Right lobe of liver (tissue), 6 donors: ENCODE results near the gene SPATS2L. TPM values are rescaled to one million over a fixed set of nuclear protein-coding genes. Genes with fewer than 3 reads are reported as not detected.

Experiments
- ATAC-seq, 4 donors: fragments of 200-7000 bp; cut with Tn5 transposase; one replicate each; pipeline ENCODE4 v1.9.1; 2020; ENCODE audit warnings: mild to moderate bottlenecking in 4 of 4, moderate library complexity in 4 of 4
- DNase-seq, 3 donors: peaks; one replicate each; pipeline ENCODE4 v3.0.0-alpha.2; 2020
- H3K27ac ChIP-seq, 3 donors: fragments of 200-600 bp; one replicate each; pipeline ENCODE4 v1.8.0; 2022
- H3K27me3 ChIP-seq, 2 donors: fragments of 200-600 bp; one replicate each; pipeline ENCODE4 v1.8.0; 2022
- H3K36me3 ChIP-seq, 4 donors: fragments of 200-600 bp; sonication (generic) in 1 of 4; one replicate each; pipeline versions ENCODE4 v1.5.1 to v1.8.0; 2017 to 2022; ENCODE audit warnings: control low read depth in 1 of 4
- H3K4me1 ChIP-seq, 4 donors: fragments of 200-600 bp; sonication (generic) in 1 of 4; one replicate each; pipeline versions ENCODE4 v1.5.1 to v1.8.0; 2017 to 2022; ENCODE audit warnings: control low read depth in 1 of 4
- H3K4me3 ChIP-seq, 3 donors: fragments of 200-600 bp; one replicate each; pipeline ENCODE4 v1.8.0; 2022
- H3K9me3 ChIP-seq, 4 donors: fragments of 200-600 bp; sonication (generic) in 1 of 4; one replicate each; pipeline versions ENCODE4 v1.5.1 to v1.8.0; 2017 to 2022; ENCODE audit warnings: control low read depth in 1 of 4
- CTCF ChIP-seq, 4 donors: fragments of 200-600 bp in 3 of 4; fragments of 450-650 bp in 1 of 4; IDR thresholded peaks; one replicate each; pipeline versions ENCODE4 v1.5.1 to v1.8.0; 2016 to 2022; ENCODE audit warnings: antibody characterized with exemption in 4 of 4, mild to moderate bottlenecking in 2 of 4
- POLR2A ChIP-seq: fragments of 450-650 bp; IDR thresholded peaks from one replicate; pipeline ENCODE4 v1.6.1; 2017; ENCODE audit warnings: antibody characterized with exemption, mild to moderate bottlenecking
- WGBS: methylation state at CpG from one replicate; pipeline ENCODE4 v1.1.6; 2018; ENCODE audit warnings: low coverage, low lambda C conversion rate; ENCODE audit not compliant: insufficient coverage; ENCODE audit errors: missing lambda C conversion rate; 5-methylcytosine and 5-hydroxymethylcytosine counted together
- intact Hi-C, 2 donors: fragments of 100-400 bp; cut with DNase I; formaldehyde crosslinking; loops; one replicate each; pipeline versions ENCODE4 v1.11.2 to v1.14.1; 2022
- total RNA-seq, 6 experiments: library from RNA; depleted of rRNA in 2 of 6; stranded (reverse); fragments of >200 nt in 2 of 6; fragmentation: NEBNext Ultra II Directional in 3 of 6; extraction: Animal tissue kit (Norgen Biotek cat#: 25700) in 3 of 6; gene quantifications; one replicate each; pipeline versions ENCODE4 v1.1.0 to v1.2.4, GENCODE V29; 2016 to 2023
- donor health status: DM: no; HTN: yes; CAD: no.
- donor health status: DM: no; HTN: no; CAD: no.
- donor health status: DM: no; HTN: no; CAD: no.
- donor health status: DM: no; HTN: yes; CAD: no.
- donor health status: DM: no; HTN: yes; CAD: no.

The SPATS2L gene
- total RNA-seq, 6 experiments from 2014 or later = 60.7 to 109 (median 72.9) TPM

- H3K27ac ChIP-seq = no peak overlapping the region
- DNase-seq (no peak), ATAC-seq (no peak)
- no peak overlapping the region for H3K4me3 ChIP-seq
- WGBS = 69% methylated on average over 2 of the region's 2 CpGs
- no peak for TF ChIP-seq CTCF (IDR thresholded peaks at IDR 0.05)
- TF ChIP-seq POLR2A = no peak
- no peaks in the 10 kb centered on the region for H3K27me3 ChIP-seq
- H3K4me1 ChIP-seq = no peaks in the 10 kb centered on the region
- H3K36me3 ChIP-seq = no peaks in the 10 kb centered on the region
- no peaks in the 10 kb centered on the region for H3K9me3 ChIP-seq
- intact Hi-C loops = no loop called here
Measured at GRCh38 chr2:200359552-200359951, 53.1 kb downstream of the SPATS2L start.

GRCh38 chr2:200360364-200360763 is 53.9 kb downstream of the SPATS2L start:
- H3K27me3 ChIP-seq = no peaks in the 10 kb centered on the region

GRCh38 chr2:200362202-200362917 is 55.9 kb downstream of the SPATS2L start:
- intact Hi-C loops = no loop called here
- ATAC-seq (no peak), DNase-seq (no peak)
- no peaks in the 10 kb centered on the region for H3K27me3 ChIP-seq
- no peak overlapping the region for H3K4me3 ChIP-seq
- H3K27ac ChIP-seq = no peak overlapping the region
- TF ChIP-seq CTCF (IDR thresholded peaks at IDR 0.05) (no peak), POLR2A (no peak)
- peaks cover 0 to 13% (median 4%) of the 10 kb centered on the region in 4 donors for H3K4me1 ChIP-seq
- no peaks in the 10 kb centered on the region for H3K9me3 ChIP-seq
- 93% methylated on average over 4 of the region's 4 CpGs for WGBS
- no peaks in the 10 kb centered on the region for H3K36me3 ChIP-seq

More at GRCh38 chr2:200360364-200360763, 53.9 kb downstream of the SPATS2L start:
- no peak overlapping the region for H3K27ac ChIP-seq
- ATAC-seq = no peak
- no peaks in the 10 kb centered on the region for H3K4me1 ChIP-seq
- H3K36me3 ChIP-seq = no peaks in the 10 kb centered on the region
- intact Hi-C loops = no loop called here
- no peak for TF ChIP-seq CTCF (IDR thresholded peaks at IDR 0.05)
- TF ChIP-seq POLR2A = no peak
- no peaks in the 10 kb centered on the region for H3K9me3 ChIP-seq
- DNase-seq = no peak
- WGBS = 88% methylated on average over 3 of the region's 5 CpGs
- H3K4me3 ChIP-seq = no peak overlapping the region

- Histone ChIP-seq H3K9me3 (no peaks in the 10 kb centered on the region), H3K36me3 (no peaks in the 10 kb centered on the region), H3K27ac (no peak overlapping the region), H3K27me3 (no peaks in the 10 kb centered on the region), H3K4me1 (peaks cover 0 to 22% (median 7%) of the 10 kb centered on the region in 4 donors), H3K4me3 (no peak overlapping the region)
- intact Hi-C loops = no loop called here
- TF ChIP-seq POLR2A (no peak), CTCF (IDR thresholded peaks at IDR 0.05) (no peak)
- ATAC-seq (no peak), DNase-seq (no peak)
- 67% methylated on average over 2 of the region's 2 CpGs for WGBS
Measured at GRCh38 chr2:200363279-200363678, 56.8 kb downstream of the SPATS2L start.
